Central memory CD8-positive, alpha-beta T cell (primary cell): Measurements from ENCODE around the gene DNAI4.
"Not testable (repeated sequence)": the region's sequence is repeated elsewhere in the genome, so short reads cannot be mapped to it uniquely, and the experiment has no call there.

Experiments used
- ATAC-seq: fragments of 150-1000 bp; cut with Tn5 transposase; replicated peaks from 2 replicates; pipeline ENCODE4 v1.10.0; 2022; ENCODE audit warnings: mild to moderate bottlenecking, moderate FRiP score, moderate number of reproducible peaks; ENCODE audit not compliant: poor library complexity, severe bottlenecking; ENCODE audit errors: extremely low read depth
- DNase-seq, 2 donors: peaks; one replicate each; pipeline ENCODE4 v3.0.0; 2021; ENCODE audit warnings: low spot score in 2 of 2
- H3K27ac Mint-ChIP-seq: one replicate; pipeline ENCODE4 v1.8.0; 2022; ENCODE audit warnings: low read depth, mild to moderate bottlenecking, moderate library complexity, mixed read lengths
- H3K27me3 Mint-ChIP-seq: one replicate; pipeline ENCODE4 v1.8.0; 2022; ENCODE audit warnings: mixed read lengths
- H3K36me3 Mint-ChIP-seq: one replicate; pipeline ENCODE4 v1.8.0; 2022; ENCODE audit warnings: mild to moderate bottlenecking, moderate library complexity, mixed read lengths; ENCODE audit not compliant: insufficient read depth
- H3K4me1 Mint-ChIP-seq: one replicate; pipeline ENCODE4 v1.8.0; 2022; ENCODE audit warnings: mixed read lengths
- H3K4me3 Mint-ChIP-seq: one replicate; pipeline ENCODE4 v1.8.0; 2022; ENCODE audit warnings: mild to moderate bottlenecking, moderate library complexity, mixed read lengths
- H3K9me3 Mint-ChIP-seq: one replicate; pipeline ENCODE4 v1.8.0; 2022; ENCODE audit warnings: mixed read lengths

DNAI4 gene

DNA sequence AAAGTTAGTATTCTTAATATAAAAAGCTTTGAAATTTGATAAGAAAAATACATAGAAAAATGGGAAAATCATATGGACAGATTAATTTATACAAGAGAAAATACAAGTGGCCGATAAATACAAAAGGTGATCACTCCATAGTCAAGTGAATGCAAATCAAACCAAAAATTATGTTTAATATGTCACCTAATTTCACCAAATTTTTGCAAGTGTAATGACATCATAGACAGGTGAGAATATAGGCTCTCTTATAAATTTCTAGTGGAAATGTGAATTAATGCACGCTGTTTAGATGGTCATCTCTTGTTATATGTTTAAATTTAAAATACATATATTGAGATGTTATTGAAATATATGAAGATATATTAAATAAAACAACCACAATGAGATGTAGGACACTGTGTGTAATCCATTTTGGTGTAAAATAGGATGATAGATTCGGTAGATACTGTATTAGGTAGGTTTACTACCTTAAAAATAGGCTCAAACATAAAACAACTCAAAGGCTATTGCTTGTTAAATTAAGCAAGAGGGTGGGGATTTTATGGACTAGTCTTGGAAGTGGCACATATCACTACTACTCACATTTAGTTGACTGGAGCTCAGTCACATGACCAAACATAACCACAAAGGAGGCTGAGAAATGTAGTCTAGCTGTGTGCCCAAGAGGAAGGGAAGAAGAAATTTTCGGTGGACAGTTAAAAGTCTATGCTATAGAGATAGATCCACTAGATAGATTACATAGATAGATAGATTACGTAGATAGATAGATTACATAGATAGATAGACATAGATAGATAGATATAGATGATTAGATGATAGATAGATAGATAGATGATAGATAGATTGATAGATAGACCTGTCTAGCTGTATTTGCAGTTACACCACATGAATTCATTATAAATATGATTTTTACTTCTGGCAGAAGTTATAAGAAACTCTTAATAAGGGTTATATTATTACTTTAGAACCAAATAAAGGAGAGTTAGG, 132.7 kb downstream of the DNAI4 start:
- DNase-seq: no peak
- H3K4me3 Mint-ChIP-seq: no peak overlapping the region
- no peak for ATAC-seq
- peaks cover 11% of the 10 kb centered on the region for H3K27me3 Mint-ChIP-seq
- no peaks in the 10 kb centered on the region for H3K36me3 Mint-ChIP-seq
- H3K27ac Mint-ChIP-seq: no peak overlapping the region
- no peaks in the 10 kb centered on the region for H3K9me3 Mint-ChIP-seq
- peaks cover 14% of the 10 kb centered on the region for H3K4me1 Mint-ChIP-seq

- peaks cover 11% of the 10 kb centered on the region for H3K27me3 Mint-ChIP-seq
- H3K4me1 Mint-ChIP-seq: peaks cover 14% of the 10 kb centered on the region
- no peak overlapping the region for H3K27ac Mint-ChIP-seq
- H3K4me3 Mint-ChIP-seq: peak overlapping the region; percentile 9
- ATAC-seq (peak; percentile 62), DNase-seq (no peak)
- no peaks in the 10 kb centered on the region for H3K9me3 Mint-ChIP-seq
- no peaks in the 10 kb centered on the region for H3K36me3 Mint-ChIP-seq
Measured at GRCh38 chr1:66788231-66788939, 136.3 kb downstream of the DNAI4 start.

DNA sequence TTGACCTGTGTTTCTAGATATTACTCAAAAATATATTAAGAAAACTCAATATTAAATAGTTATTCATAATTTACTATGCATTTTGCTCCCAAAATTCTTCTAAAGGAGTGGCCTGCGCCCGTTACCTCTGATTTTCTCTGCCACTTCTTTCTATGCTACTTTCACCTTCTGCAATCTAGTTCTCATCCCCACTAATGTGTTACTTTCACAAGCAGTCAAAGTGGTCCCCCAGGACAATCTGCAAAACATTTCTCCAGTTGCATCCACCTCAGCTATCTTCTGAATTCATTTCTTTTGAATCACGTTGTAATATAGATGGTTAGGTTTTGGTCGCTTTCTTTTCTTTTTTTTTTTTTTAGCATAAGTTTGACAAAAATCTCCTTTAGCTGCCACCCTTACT, 137.0 kb downstream of the DNAI4 start:
- Mint-ChIP-seq H3K4me1 (peaks cover 14% of the 10 kb centered on the region), H3K27ac (no peak overlapping the region), H3K4me3 (no peak overlapping the region), H3K36me3 (no peaks in the 10 kb centered on the region), H3K9me3 (no peaks in the 10 kb centered on the region), H3K27me3 (peaks cover 11% of the 10 kb centered on the region)
- ATAC-seq (no peak), DNase-seq (no peak)

- H3K9me3 Mint-ChIP-seq, H3K27ac Mint-ChIP-seq, H3K36me3 Mint-ChIP-seq, ATAC-seq, H3K4me3 Mint-ChIP-seq, DNase-seq: not testable (repeated sequence)
- peaks cover 14% of the 10 kb centered on the region for H3K4me1 Mint-ChIP-seq
- H3K27me3 Mint-ChIP-seq: peaks cover 21% of the 10 kb centered on the region
Measured at GRCh38 chr1:66785800-66786199, 138.9 kb downstream of the DNAI4 start.

DNA sequence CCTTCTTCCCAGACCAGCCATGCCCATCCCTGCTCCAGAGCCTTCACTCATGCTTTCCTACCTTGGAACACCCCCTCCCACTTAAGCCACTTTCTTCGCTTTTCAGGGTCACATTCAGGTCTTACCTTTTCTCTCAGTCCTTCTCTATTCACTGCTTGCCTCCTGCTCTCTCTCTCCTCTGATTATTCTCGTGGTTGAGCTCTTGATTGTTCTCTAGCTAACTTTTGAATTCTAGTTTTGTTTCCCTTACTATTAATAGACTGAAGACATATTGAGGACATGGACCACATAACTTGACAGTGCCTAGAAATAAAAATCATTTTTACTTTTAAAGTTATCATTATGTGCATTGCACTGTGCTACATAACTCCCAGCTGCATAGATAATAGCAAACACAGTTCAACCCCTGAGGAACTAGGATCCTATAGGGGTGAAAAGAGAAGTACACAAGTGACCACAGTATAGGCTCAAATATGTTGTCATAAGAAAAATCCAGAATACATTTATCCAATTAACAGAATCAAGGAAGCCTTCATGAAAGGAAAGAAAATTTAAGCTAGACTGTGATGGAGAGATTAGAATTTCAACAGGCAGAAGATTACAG, 145.1 kb downstream of the DNAI4 start:
- no peaks in the 10 kb centered on the region for H3K9me3 Mint-ChIP-seq
- H3K36me3 Mint-ChIP-seq: no peaks in the 10 kb centered on the region
- no peak overlapping the region for H3K27ac Mint-ChIP-seq
- H3K4me3 Mint-ChIP-seq: no peak overlapping the region
- ATAC-seq (no peak), DNase-seq (no peak)
- peaks cover 42% of the 10 kb centered on the region for H3K27me3 Mint-ChIP-seq
- H3K4me1 Mint-ChIP-seq: no peaks in the 10 kb centered on the region

- no peak for DNase-seq
- Mint-ChIP-seq H3K27me3 (peaks cover 42% of the 10 kb centered on the region), H3K36me3 (no peaks in the 10 kb centered on the region), H3K9me3 (no peaks in the 10 kb centered on the region), H3K27ac (no peak overlapping the region), H3K4me3 (no peak overlapping the region), H3K4me1 (no peaks in the 10 kb centered on the region)
- ATAC-seq: no peak
Measured at GRCh38 chr1:66778969-66779368, 145.7 kb downstream of the DNAI4 start.

- Mint-ChIP-seq H3K27ac (no peak overlapping the region), H3K27me3 (peaks cover 42% of the 10 kb centered on the region), H3K4me1 (no peaks in the 10 kb centered on the region), H3K9me3 (no peaks in the 10 kb centered on the region), H3K4me3 (no peak overlapping the region), H3K36me3 (no peaks in the 10 kb centered on the region)
- no peak for DNase-seq
- no peak for ATAC-seq
Measured at GRCh38 chr1:66778266-66778665, 146.4 kb downstream of the DNAI4 start.

GRCh38 chr1:66777831-66778230, 146.8 kb downstream of the DNAI4 start:
- no peak overlapping the region for H3K4me3 Mint-ChIP-seq
- no peak for DNase-seq
- no peaks in the 10 kb centered on the region for H3K4me1 Mint-ChIP-seq
- no peaks in the 10 kb centered on the region for H3K36me3 Mint-ChIP-seq
- no peak for ATAC-seq
- no peak overlapping the region for H3K27ac Mint-ChIP-seq
- H3K9me3 Mint-ChIP-seq: no peaks in the 10 kb centered on the region
- peaks cover 42% of the 10 kb centered on the region for H3K27me3 Mint-ChIP-seq

- Mint-ChIP-seq H3K36me3 (no peaks in the 10 kb centered on the region), H3K4me1 (no peaks in the 10 kb centered on the region), H3K27me3 (peaks cover 31% of the 10 kb centered on the region), H3K27ac (no peak overlapping the region), H3K4me3 (no peak overlapping the region), H3K9me3 (no peaks in the 10 kb centered on the region)
- no peak for ATAC-seq
- no peak for DNase-seq
Measured at GRCh38 chr1:66775646-66776045, 149.0 kb downstream of the DNAI4 start.

GRCh38 chr1:66774438-66774837, 150.2 kb downstream of the DNAI4 start:
- Mint-ChIP-seq H3K27ac (no peak overlapping the region), H3K4me1 (peaks cover 12% of the 10 kb centered on the region), H3K9me3 (no peaks in the 10 kb centered on the region), H3K27me3 (peaks cover 21% of the 10 kb centered on the region), H3K36me3 (no peaks in the 10 kb centered on the region), H3K4me3 (no peak overlapping the region)
- DNase-seq (no peak), ATAC-seq (no peak)

- Mint-ChIP-seq H3K27me3 (peaks cover 13% of the 10 kb centered on the region), H3K9me3 (no peaks in the 10 kb centered on the region), H3K27ac (no peak overlapping the region), H3K36me3 (no peaks in the 10 kb centered on the region), H3K4me3 (no peak overlapping the region), H3K4me1 (peaks cover 20% of the 10 kb centered on the region)
- DNase-seq (no peak), ATAC-seq (no peak)
Measured at GRCh38 chr1:66773227-66773626, 151.4 kb downstream of the DNAI4 start.

DNA sequence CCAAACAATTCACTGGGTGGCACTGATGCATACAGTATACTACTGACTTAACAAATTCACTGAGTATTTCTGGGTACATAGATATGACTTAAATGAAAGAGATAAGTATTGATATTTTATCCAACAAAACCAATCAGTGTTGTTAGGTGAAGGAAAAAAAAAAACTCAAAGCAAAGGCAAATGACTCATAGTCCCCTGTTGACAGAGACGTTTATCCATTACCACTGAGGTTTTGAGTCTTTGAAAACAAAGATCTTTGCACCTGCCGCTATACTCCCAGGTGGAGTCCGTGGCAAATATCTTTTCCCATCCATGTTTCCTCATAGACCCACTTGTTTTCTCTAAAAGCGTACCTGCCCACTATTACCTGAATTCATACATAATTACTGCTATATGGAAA, 154.0 kb downstream of the DNAI4 start:
- peaks cover 20% of the 10 kb centered on the region for H3K4me1 Mint-ChIP-seq
- peaks cover 8% of the 10 kb centered on the region for H3K27me3 Mint-ChIP-seq
- H3K27ac Mint-ChIP-seq: no peak overlapping the region
- DNase-seq: no peak
- ATAC-seq: no peak
- H3K9me3 Mint-ChIP-seq: no peaks in the 10 kb centered on the region
- peak overlapping the region; percentile 55 for H3K4me3 Mint-ChIP-seq
- no peaks in the 10 kb centered on the region for H3K36me3 Mint-ChIP-seq
